ENCODE results near the gene FAM72C. TPM values are rescaled to one million over a fixed set of nuclear protein-coding genes. Genes with fewer than 3 reads are reported as not detected.
"Not testable (repeated sequence)": the region's sequence is repeated elsewhere in the genome, so short reads cannot be mapped to it uniquely, and the experiment has no call there.

FAM72C gene
- 0.36 and 0.96 TPM in 2 replicates for total RNA-seq
- not detected for polyA plus RNA-seq (2012)

DNA sequence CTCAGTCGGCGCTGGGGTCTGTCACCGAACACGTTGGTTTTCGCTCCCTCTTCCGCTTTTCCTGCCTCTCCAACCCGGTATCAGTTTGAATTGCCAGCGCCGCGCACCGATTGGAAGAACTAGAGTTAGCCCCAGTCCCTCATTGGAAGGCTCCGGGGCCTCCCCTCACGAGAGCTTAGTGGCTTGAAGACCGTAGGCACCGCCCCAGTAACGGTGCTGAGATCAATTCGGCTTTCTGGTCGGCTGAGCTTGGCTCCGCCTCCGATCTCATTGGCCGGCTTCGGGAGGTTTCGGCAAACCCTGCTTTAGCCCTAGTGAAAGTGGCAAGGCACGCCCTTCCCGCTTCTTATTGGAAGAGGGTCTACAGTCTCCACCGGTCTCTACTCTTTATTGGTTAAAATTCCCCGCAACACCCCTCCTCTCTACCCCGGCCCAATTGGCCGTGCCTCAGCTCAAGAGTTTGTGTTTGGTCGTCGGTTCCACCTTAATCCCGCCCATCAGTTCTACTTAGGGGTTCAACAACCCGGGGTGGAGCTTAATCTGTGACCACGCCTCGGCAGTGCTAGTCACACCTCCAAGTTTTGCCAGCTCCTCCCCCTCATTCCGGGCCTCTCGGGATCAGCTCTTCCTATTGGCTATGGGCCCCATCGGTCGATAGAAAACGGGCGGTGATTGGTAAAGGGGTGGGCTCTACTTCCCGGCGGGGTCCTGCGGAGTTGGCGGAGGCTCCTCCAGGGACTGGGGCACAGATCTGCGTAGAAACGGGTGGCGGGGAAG lies at the start of gene FAM72C:
Gene FAM72C, minus strand, starts transcription at position 63 of the 777 bp plus-strand sequence. CDS start 845 bp downstream, outside the sequence.
- not testable (repeated sequence) for DNase-seq (ENCODE audit: low read depth)

DNA sequence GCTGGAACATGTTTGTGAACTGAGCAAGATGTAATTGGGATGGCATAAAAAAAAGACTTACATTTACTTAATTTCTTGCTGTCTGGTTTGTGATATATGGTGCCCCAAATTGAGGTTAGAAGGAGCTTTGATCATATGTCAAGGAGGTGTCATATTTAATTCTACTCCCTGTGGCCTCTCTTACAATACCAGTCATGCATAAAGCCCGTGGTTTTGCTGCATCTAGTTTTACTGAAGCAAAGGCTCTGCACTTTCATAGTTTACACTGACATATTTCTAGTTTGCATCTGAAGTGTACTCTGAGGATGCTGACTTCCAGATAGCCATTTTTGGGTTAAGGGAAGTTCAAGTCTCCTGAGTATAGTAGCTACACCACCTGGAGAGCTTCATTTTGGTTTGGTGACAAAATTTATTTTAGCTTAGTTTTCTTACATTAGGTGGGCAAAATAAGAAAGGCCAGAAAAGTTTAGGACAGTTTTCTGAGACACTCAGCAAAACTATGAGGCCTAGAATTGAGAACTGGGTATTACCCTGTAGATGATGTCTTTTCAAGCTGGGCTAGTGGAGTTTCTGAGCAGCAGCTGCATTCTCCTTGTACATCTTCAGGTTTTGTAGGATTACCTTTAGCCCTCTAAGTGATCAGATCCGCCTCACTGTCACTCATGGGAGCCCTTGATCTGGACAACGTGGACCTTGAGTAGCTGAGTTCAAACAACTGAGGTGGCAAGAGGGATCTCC lies 48.4 kb upstream of the FAM72C start:
- DNase-seq (ENCODE audit: low read depth): not testable (repeated sequence)

DNA sequence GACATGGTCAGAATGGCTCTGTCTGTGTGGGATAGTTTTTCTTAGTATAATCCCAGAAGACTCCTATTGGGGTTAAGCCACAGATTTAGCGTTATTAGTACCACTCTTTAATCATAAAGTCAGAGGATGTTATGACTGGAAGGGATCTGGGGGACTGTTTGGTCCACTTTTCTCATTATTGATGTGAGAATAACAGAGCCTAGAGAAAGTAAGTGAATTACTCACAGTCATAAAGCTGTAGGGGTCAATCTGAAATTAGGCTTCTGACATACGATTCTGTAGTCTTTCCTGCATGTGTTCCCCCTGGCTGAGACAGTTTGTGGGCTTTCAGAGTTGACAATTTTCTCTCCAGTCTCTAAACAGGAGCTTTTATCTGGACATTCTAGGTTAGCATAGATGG lies 47.3 kb upstream of the FAM72C start:
- not testable (repeated sequence) for DNase-seq (ENCODE audit: low read depth)

DNA sequence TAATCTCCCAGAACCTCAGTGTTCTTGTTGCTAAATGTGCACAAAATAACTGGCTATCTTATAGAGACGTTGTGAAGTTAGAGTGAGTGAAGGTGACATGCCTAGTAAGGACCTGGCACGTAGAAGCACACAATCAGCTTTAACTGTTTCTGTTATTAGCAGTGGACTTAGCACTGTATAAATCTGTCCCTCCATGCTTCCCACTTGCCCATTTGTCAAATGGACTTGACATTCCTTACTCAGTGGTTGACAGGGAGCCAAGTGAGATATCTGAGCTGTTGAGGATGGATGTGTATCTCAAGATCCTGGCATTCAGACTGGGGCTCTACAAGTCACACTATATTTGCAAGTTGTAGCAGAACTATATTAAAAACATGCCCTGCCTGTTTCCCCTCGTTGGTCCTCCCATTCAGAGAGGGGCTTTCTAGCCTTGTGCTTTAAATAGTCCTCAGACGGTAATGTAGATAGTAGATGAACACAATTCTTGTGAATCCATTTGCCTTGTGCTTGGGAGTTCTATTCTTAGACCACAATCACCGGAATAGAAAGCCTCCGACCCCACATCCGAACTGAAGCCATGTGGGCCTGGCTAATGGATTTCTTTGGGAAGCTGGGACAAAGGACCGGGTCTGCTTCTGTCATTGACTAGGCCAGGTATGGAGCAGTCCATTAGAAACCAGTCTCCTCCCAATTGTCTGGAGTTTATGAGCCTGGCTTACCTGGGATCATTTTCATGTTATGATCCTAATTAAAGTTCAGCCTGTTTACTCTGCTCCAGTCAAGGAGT lies 43.6 kb upstream of the FAM72C start:
- not testable (repeated sequence) for DNase-seq (ENCODE audit: low read depth)

DNA sequence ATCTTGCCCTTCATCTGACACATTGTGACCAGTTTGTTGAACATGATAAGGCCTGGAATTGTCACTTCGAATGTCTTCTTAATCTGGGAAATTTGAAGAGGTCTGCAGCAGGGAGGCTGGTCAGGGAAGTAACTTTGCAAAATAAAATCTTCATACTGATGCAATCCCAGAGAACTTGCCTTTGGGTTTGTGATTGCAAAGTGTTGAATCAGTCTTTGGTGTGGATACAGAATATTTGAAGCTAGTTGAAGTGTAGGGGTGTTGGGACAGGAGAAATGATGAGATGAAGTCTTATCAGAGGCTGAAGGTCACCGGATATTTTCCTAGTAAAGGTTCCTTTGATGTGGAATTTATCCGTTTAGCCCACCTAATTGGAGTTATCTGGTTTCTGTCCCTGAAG lies 42.7 kb upstream of the FAM72C start:
- DNase-seq (ENCODE audit: low read depth): not testable (repeated sequence)

DNA sequence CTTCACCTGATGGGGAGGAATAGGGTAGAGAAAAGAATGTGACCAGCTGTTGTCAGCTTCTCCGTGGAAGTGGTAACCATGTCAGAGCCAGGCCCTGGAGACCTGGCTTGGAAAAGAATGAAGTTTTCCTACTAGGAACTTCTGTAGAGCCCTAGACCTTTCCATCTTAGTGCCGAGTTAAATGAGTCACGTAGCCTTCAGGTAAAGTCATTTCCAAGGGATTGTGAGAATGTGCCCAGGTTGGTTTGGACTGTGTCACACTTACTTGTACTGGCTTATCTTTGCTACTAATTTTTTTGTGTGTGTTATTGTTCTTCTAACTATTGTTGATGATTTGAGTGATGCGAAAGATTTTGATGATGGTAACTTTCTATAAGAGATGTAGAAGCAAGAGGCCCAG lies 42.3 kb upstream of the FAM72C start:
- DNase-seq (ENCODE audit: low read depth): not testable (repeated sequence)

DNA sequence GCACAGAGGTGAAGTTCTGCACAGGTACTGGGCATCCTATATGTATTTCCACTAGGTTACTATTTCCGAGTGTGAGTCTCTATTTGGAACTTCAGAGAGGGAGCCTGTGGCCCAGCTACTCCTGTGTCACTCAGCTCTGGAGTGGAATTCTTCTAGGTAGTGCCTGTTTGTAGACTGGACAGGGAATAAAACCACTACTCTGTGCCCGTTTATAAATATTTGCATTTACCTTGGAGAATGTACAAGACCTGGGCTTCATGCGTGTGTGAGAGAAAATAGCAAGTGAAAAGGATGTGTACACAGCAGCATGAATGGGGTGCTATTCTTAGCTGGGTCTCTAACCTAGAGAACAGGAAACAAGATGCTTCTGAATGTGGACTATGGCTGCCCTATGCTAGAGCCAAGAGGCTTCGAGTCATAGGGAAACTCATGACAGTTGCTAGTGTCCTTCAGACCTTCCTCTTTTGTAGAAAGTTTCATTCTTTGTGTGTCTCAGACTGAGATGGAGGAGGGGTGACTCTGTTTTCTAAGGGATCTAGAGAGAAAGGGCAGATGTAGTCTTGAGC lies 40.5 kb upstream of the FAM72C start:
- DNase-seq (ENCODE audit: low read depth): not testable (repeated sequence)

DNA sequence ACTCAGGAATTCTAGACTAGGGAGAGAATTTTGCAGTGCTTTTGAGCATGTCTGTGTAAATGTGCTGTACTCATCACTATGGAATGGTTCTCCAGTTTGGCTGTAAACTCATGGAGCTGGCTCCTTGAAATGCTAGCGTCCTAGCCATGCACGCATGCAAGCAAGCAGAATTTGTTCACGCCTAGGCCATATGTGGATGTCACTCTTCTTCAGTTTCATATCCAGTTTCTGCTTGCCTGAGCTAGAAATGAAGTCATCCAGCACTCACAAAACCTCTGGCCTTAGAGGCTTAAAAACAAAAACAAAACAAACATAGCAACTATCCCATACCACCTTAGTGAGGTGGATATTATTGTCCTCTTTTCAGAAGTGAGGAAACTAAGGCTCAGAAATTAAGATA lies 37.6 kb upstream of the FAM72C start:
- DNase-seq (ENCODE audit: low read depth): not testable (repeated sequence)

DNA sequence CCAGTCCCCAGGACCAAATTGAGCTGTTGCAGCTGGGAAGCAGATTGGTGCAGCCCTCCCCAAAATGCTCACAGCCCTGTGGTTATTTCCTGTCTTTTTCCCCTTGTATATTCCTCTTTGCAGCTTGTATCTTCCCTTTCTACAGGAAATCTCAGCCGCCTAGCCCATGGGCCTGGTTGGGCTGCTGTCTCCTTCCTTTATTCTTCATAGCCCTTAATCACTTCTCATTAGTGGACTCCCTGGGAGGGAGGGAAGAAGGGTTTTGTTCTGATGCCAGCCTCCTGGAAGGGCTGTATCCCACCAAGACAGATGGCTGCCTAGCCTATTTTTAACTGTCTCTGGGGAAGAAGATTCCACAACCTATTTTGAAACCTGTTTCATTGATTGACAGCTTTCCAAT lies 32.5 kb upstream of the FAM72C start:
- DNase-seq (ENCODE audit: low read depth): not testable (repeated sequence)

DNA sequence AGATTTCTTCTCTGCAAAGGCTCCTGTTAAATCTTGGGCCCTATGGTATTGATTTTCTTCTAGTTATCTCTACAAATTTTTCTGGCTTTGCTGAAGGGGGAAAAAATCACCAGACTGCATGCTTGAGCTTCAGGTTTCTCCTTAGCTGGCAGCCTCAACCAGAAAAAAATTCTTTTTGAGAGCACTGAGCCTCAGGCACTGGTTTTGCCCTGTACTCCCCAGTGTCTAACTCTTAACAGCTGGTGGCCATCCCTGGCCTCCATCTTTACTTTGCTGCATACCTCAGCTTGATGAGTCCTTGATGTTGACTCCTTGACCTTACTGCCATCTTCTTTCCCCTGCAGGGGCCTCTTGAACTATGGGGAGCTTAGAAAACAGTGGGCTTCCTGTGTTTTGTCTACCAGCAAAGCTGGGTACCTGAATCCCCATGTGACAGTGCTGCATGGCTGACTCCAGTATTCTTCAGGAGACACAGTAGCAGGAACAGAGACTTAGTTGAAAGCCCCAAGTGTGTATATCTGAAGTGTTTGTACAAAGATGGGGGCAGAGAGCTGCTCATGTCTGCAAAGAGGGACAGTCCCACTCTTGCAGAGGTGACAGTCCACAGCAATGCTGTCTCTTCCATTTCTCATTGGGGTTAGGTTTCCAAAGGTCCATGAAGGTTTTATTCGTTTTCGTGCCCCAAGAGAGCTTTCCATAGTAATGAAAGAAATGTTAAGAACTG lies 31.7 kb upstream of the FAM72C start:
- DNase-seq (ENCODE audit: low read depth): not testable (repeated sequence)

DNA sequence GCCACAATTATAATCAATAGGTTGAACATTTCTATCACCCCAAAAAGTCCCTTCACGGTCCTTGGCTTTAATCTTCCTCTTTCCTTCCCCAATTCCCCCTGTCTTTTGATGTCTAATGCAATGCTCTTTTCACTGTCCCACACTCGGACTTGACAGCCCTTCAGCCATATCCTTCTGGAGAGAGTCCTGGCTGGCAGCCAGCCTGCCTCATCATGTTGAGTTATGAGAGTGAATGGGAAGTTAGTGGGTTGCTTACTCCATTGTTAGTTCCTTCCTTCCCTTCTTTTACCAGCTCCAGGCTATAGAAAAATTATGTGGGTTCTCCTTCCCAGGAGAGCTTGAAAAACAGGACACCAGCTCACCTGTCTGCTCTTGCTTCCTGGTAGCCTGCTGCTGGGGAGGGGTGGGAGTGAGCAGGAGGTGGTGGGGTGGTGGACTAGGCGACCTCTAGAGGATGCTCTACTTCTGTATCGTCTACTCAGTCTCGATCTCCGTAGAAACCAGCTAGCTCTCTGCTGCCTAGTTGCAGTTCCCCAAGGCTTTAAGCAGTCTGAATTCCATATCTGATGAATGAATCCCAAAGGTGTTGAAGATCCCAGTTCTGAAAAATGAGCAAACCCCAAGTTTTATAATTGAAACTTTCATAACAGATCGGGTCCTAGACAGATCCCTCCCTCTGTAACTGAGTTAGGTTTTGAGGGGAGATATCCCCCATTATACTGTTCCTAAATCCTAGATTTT lies 30.5 kb upstream of the FAM72C start:
- not testable (repeated sequence) for DNase-seq (ENCODE audit: low read depth)

DNA sequence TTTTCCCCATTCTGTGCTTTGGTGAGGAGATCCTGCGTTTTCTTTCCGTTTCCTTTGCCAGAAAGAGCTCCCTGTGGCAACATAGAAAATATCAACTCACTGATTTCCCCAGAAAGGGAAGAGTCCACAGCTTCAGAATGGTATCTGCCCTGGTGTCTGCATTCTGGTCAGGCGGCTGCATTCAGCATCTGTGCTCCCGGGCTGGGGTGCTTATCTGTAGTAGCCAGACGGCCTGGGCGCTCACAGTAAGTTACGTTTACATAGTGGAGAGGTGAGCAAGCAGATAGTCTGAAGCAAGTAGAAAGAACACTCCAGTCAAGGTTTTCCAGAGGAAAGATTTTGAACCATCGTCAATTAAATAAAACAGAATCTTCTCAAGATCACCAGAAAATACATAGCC lies 29.3 kb upstream of the FAM72C start:
- not testable (repeated sequence) for DNase-seq (ENCODE audit: low read depth)

DNA sequence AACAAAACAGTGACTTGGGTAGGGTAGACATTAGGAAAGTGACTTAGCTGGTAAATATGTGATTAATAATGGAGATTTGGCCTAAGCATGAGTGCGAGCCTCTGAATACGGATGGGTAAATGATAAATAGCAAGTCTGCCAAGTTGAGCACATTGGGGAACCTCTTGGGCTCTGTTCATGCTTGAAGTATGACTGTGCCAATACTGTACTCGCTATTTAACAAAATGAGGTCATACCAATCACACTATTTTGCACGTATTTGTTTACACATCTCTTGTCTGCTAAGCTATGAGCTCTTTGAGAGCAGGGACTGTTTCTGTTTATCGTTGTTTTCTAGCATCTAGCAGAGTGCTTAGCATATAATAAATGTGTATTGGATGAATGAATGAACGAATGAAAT lies 24.2 kb upstream of the FAM72C start:
- not testable (repeated sequence) for DNase-seq (ENCODE audit: low read depth)

DNA sequence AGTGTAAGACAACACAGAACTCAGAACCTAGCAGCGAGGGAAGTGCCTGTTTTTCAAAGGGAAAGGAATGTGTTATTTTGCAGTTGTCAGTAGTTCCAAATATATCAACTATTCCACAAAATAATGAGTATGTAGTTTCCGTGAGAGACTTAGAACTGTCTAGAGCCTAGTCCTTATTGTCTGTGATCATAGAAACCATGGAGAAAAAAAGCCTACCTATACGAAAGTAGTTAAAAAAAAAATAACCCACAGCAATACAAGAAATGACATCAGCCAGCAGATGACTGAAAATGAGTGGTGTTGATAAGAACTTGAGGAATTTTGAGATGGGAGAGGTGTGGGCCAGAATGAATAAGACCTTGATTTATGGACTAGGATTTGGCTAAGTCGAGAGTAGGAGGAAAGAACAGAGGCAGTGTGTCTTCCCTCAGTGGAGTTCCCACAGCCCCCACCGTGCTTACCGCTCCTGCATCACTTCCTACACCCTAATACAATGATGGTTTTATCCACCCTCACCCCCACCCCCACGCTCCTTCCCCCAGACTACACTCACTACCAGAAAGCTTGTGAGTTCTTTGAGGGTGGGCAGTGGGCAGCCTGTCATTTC lies 21.6 kb upstream of the FAM72C start:
- not testable (repeated sequence) for DNase-seq (ENCODE audit: low read depth)

DNA sequence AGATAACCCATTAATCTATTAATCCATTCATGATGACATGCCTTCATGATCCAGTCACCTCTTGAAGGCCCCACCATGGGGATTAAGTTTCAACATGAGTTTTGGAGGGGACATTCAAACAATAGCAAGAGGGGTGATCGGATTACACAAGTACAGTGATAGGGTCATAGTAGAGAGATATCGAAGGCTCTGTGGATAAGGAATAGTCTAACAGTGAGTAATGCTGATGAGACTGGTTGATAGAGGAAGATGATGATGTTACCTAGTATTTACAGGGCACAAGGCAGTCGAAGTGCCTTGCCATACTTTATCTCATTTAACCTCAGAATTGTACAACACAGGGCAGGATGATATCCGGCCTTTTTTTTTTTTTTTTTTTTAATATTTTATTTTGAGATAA lies 18.9 kb upstream of the FAM72C start:
- not testable (repeated sequence) for DNase-seq (ENCODE audit: low read depth)

DNA sequence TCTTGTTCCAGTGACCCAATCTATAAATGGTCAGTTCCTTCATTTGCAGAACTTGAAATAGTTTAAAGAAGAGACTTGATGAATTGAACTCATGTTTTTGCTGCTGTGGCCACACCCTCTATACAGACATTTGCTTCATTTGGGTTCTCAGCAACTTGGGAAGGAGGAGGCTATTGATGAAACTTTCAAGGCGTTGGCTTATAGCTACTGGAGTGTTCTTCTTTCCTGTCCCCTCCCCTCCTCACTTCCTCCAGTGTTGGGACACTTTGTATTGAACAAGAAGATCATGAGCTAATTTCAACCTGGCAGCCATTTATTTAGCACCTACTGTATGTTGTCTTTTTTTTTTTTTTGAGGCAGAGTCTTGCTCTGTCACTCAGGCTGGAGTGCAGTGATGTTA lies 17.9 kb upstream of the FAM72C start:
- not testable (repeated sequence) for DNase-seq (ENCODE audit: low read depth)

DNA sequence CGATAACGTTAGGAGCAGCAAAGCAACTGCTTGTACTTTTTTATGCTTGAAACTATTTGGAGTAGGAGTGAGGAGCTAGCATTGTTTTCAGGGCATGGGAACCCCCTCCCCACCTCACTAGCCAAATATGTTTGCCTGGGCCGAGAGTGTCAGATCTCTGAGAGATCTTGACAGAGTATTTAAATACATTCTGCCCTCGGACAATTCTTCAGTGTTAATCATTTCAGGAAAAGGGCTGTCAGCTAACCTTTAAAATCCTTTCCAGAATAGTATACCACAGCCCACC lies 17.6 kb upstream of the FAM72C start:
- DNase-seq (ENCODE audit: low read depth): not testable (repeated sequence)

DNA sequence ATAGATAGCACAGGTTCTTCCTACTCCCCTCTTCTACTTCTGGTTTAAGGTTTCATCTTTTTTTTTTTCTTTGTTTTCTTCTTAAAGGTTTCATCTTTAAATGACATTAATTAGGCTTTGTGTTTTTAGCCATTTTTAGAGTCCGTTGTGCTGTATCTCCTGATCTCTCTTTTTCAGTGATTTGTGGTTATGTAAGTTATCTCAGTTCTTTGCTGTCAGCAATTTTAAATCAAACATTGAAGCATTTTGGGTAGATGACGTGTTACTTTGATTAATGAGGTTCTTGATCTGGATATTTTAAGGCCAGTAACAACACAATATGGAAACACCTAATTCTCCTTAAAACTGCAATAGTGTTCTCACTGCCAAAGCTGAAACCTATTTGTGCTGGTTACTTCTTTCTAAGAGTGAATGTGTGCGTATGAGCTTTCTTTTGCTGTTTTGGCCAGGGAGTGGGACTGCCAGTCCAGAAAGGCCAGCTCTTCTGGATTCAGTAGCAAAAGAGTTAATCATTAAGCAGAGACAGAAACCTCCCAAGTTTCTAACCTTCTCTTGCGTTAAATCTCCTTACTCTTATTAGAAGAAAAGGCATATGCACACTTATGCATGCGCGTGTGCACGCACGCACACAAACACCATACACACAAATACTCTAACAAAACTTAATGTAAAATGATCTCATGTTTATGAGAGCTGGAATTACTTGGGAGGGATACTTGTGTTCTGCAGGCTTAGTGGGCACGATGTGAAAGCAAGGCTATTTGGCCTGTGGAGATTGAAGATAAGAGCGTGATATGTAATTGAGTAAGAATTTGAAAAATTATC lies 17.0 kb upstream of the FAM72C start:
- DNase-seq (ENCODE audit: low read depth): not testable (repeated sequence)

DNA sequence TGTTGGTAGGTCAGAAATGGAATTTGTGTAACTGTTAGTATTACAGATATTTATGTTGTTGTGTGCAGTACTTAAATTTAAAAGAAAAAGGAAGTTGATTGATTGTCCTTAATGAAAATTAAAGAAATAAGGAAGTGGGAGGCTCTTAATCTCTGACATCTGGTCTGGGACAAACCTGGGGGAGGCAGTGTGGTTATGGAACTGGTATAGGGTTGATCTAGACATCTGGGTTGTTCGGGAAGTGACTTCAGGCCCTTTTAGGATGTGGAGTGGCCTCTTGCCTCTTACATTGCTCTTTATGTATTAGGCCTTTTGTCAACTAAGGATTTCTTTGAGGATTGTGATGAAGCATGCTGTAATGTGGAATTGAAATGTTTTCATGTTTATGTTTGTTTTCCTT lies 16.1 kb upstream of the FAM72C start:
- not testable (repeated sequence) for DNase-seq (ENCODE audit: low read depth)
